NCI-H1092 (cell line): ENCODE results near the gene ICAM2.
"Not testable (repeated sequence)": the region's sequence is repeated elsewhere in the genome, so short reads cannot be mapped to it uniquely, and the experiment has no call there.

Experiments used
- DNase-seq: peaks from one replicate; lab custom pipeline; 2025; lab: John Stamatoyannopoulos, UW

The ICAM2 gene

GRCh38 chr17:64009571-64010402 lies 10.6 kb downstream of the ICAM2 start:
- DNase-seq: no peak

- DNase-seq: no peak
Observed at GRCh38 chr17:64008830-64009229, 11.6 kb downstream of the ICAM2 start.

- no peak for DNase-seq
Observed at GRCh38 chr17:64008346-64008745, 12.1 kb downstream of the ICAM2 start.

- no peak for DNase-seq
Observed at GRCh38 chr17:64007838-64008282, 12.6 kb downstream of the ICAM2 start.

GRCh38 chr17:64007089-64007837 lies 13.2 kb downstream of the ICAM2 start:
- DNase-seq: not testable (repeated sequence)

- DNase-seq: no peak
Observed at GRCh38 chr17:64006361-64007088, 13.9 kb downstream of the ICAM2 start.

GRCh38 chr17:64005734-64006167 lies 14.7 kb downstream of the ICAM2 start:
- DNase-seq: peak; percentile 81

DNA sequence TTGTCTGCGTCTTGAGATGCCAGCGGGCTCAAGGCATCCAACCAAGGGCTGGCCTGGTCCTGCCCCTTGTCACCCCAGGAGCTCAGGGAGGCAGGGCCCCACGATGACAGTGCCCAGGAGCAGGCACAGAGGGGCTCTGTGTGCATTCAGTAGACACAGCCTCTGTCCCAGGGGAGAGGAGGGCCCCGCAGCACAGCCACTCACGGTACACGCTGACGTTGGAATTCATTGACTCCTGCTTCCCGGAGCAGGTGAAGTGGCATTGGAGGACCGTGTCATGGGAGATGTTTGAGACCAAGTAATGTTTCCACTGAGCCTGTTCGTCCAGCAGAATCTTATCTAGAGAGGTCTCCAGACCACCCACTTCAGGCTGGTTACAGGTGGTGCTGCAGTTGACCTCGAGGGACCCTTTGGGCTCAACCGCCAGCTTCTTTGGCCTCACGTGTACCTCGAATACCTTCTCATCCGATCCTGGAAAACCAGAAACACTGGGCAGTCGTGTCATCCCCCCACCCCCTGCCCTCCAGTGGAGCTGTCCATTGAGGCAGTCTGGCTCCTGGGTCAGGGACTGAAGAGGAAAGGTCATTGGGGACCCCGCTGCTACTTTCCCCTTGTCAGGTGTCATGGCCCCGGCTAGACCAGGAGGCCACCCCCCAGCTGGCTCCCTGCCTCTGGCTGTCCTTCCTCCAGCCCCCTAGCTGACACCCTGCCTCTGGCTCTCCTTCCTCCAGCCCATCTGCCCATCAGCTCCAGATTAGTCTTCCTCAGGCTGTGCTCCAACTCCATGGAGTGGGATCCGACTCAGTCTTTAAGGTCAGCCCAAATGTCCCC lies 15.3 kb downstream of the ICAM2 start:
- no peak for DNase-seq

- DNase-seq: no peak
Observed at GRCh38 chr17:64004218-64004770, 16.1 kb downstream of the ICAM2 start.

- DNase-seq: no peak
Observed at GRCh38 chr17:64003526-64004121, 16.8 kb downstream of the ICAM2 start.

GRCh38 chr17:64002658-64003525 lies 17.5 kb downstream of the ICAM2 start:
- DNase-seq: no peak

DNA sequence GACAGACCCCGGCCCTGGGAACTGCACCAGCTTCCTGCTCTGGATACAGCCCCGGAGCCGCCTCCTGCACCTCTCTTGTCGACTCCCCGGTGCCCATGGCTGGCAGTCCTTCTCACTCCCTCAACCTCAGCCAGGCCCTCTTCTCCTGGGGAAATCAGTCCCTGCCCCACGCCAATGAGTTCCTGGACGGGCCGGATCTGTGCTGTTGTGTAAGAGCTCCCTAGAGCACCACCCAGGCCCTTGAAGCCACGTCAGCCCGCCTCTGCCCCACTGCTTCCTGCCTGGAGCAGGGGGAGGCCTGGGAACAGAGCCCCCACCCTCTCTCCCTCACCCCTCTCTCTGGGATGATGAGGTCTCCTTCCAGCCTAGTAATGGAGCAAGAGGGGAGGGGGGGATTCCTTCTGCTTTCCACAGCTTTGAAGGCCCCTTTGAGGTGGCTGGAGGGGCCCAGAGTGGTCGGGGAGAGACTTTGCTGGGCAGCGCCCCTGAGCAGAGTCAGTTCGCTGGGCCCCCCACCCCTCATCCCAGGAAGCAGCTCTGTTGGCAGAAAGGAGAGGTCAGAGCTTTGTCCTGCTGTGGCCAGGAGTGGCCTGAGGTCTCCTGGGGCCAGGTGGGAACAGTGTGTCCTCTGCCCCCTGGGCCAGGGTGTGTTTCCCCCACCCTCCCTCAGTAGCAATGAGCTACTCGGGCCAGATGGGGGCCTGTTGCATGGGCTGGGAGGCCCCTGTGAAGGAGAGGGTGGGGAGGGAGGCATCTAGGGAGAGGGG lies 18.5 kb downstream of the ICAM2 start:
- no peak for DNase-seq

GRCh38 chr17:64001091-64001579 lies 19.3 kb downstream of the ICAM2 start:
- DNase-seq: no peak

DNA sequence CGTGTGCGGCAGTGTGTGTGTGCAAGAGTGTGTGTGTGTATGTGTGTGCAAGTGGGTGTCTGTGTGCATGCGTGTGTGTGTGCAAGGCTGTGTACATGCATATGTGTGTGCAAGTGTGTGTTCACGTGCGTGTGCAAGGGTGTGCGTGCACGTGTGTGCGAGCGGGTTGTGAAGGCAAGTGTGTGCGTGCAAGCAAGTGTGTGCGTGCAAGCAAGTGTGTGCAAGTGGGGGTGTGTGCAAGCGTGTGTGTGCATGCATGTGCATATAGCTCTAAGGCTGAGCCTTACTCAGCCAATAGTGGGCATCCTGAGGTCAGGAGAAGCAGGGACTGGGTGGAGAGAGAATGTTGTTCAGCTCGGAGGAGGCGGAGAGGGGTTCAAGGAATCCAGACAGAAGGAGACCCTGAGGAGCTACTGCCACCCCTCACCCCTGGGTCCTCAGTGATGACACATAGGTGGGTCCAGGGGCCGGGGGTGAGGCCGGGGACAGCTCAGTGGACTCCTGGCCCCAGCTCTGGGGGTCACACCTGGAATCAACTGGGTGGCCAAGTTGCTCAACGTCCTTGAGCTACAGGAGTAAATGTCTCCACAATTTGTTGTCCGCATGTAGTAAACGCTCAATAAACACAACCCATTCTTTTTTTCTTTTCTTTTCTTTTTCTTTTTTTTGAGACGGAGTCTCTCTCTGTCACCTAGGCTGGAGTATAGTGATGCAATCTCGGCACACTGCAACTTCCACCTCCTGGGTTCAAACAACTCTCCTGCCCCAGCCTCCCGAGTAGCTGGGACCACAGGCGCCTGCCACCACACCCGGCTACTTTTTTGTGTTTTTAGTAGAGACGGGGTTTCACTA lies 20.5 kb downstream of the ICAM2 start:
- DNase-seq: no peak

DNA sequence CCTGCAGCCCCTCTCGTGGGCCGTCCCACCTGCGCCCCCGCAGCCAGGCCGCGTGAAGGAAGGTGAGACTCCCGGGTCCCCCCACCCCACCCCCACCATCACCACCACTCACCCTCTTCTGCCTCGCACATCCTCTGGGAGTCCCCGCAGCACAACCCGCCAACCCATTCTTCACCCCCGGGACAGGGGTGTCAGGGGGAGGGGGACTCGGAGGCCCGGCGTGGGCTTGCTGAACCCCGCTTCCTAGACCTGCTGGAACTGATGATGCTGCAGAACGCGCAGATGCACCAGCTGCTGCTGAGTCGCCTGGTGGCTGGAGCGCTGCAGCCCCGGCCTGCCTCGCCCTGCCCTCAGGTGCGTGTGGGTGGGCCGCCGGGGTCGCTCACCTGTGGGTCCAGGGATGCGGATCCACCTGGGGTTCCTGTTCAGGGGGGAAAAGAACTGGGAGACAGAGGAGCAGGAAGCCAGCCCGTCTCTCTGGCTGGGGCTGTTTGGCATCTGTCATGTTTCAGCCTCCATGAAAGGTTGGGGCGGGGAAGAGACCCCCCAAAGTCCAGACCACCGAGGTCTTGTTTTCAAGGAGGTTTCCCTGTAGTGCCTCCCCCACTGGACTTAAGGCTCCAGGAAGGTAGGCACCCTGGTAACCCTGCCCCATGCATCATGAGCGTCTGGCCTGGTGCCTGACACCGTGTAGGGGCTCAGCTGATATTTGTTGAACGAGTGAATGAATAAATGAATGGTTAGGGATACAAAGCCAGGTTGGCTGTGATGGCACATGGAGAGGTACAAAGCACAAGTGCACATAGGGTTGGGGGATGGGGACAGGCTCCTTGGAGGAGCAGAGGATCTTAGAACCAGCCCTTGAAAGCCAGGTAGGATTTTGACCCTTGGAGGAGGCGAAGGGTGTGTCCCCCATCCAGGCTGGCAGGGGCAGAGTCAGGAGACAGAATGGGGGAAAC lies 21.4 kb downstream of the ICAM2 start:
- DNase-seq: no peak

- DNase-seq: peak; percentile 76
Observed at GRCh38 chr17:63998050-63998720, 22.2 kb downstream of the ICAM2 start, which contains the start of gene PRR29. TSS of gene PRR29 (plus strand) at chr17:63998351. CDS start at chr17:63998365, 14 bp downstream.
